Measurements from ENCODE around the gene SMAD6.

DNA sequence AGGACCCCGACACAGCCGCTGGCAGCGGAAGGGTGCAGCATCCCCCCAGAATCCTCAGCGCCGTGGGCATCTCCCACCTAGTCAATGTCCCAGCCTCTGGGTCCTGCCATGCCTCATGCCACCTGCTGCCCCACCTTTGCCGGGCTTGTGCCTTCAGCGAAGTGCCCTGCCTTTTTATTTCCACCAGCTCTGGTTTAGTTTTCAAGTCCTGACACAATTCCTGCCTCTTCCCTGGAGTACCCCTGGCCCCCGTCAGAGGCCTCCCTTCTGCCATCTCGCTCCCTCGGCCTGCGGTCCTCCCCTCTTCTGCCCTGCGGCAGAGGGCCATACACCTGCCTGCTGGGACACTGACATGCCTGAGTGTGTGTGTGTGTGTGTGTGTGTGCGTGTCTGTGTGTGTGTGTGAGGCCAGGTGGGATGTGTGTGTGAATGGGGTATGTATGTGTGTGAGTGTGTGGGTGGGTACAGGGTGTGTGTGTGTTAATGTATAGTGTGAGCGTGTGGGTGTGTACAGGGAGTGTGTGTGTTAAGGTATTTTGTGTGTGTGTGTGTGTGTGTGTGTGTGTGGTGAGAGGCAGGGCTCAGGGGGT is 129.9 kb downstream of the SMAD6 start:
- TF ChIP-seq, protein P1, sequence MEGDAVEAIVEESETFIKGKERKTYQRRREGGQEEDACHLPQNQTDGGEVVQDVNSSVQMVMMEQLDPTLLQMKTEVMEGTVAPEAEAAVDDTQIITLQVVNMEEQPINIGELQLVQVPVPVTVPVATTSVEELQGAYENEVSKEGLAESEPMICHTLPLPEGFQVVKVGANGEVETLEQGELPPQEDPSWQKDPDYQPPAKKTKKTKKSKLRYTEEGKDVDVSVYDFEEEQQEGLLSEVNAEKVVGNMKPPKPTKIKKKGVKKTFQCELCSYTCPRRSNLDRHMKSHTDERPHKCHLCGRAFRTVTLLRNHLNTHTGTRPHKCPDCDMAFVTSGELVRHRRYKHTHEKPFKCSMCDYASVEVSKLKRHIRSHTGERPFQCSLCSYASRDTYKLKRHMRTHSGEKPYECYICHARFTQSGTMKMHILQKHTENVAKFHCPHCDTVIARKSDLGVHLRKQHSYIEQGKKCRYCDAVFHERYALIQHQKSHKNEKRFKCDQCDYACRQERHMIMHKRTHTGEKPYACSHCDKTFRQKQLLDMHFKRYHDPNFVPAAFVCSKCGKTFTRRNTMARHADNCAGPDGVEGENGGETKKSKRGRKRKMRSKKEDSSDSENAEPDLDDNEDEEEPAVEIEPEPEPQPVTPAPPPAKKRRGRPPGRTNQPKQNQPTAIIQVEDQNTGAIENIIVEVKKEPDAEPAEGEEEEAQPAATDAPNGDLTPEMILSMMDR (IDR thresholded peaks at IDR 0.05): no peak
- no peak for TF ChIP-seq POLR2A (IDR thresholded peaks at IDR 0.05)

Data from right lobe of liver (tissue), 4 donors.